Loucy (cell line): ENCODE measurements around the gene VPS13A.

ENCODE experiments used
- H2AFZ ChIP-seq: fragments of 200-600 bp; sonication (generic); 2 replicates; pipeline ENCODE4 v1.6.0; 2016; ENCODE audit warnings: antibody characterized with exemption, mild to moderate bottlenecking, low read length, moderate library complexity
- H3F3A ChIP-seq: fragments of 200-600 bp; 2 replicates; pipeline ENCODE4 v1.6.0; 2016; ENCODE audit warnings: antibody characterized with exemption, low read depth, mild to moderate bottlenecking
- H3K27me3 ChIP-seq: fragments of 200-600 bp; sonication (generic); 2 replicates; pipeline ENCODE4 v1.6.1; 2014; ENCODE audit warnings: low read length, mild to moderate bottlenecking; ENCODE audit not compliant: insufficient read depth, poor library complexity, severe bottlenecking
- H3K36me3 ChIP-seq: fragments of 200-600 bp; sonication (generic); 2 replicates; pipeline ENCODE4 v1.6.1; 2016; ENCODE audit warnings: low read length; ENCODE audit not compliant: insufficient read depth
- H3K4me1 ChIP-seq: fragments of 200-600 bp; sonication (generic); 2 replicates; pipeline ENCODE4 v1.5.1; 2014; ENCODE audit warnings: low read length, mild to moderate bottlenecking; ENCODE audit not compliant: insufficient read depth, poor library complexity, severe bottlenecking
- H3K4me2 ChIP-seq: fragments of 200-600 bp; sonication (generic); 2 replicates; pipeline ENCODE4 v1.6.0; 2014; ENCODE audit warnings: antibody characterized with exemption, low read length, low read depth, mild to moderate bottlenecking; ENCODE audit not compliant: poor library complexity, severe bottlenecking
- H3K4me3 ChIP-seq: fragments of 200-600 bp; sonication (generic); 2 replicates; pipeline ENCODE4 v1.5.1; 2014; ENCODE audit warnings: low read length, mild to moderate bottlenecking, mixed read lengths; ENCODE audit not compliant: poor library complexity, severe bottlenecking
- H3K79me2 ChIP-seq: fragments of 200-600 bp; sonication (generic); 2 replicates; pipeline ENCODE4 v1.6.1; 2014; ENCODE audit warnings: low read length; ENCODE audit not compliant: insufficient read depth
- H3K9ac ChIP-seq: fragments of 200-600 bp; sonication (generic); 2 replicates; pipeline ENCODE4 v1.6.0; 2014; ENCODE audit warnings: mild to moderate bottlenecking, low read depth, low read length, moderate library complexity; ENCODE audit not compliant: poor library complexity, severe bottlenecking
- H3K9me2 ChIP-seq: fragments of 200-600 bp; sonication (generic); replicated peaks from 2 replicates; pipeline ENCODE4 v1.6.1; 2016; ENCODE audit warnings: low read depth, low read length, mixed read lengths
- H3K9me3 ChIP-seq: fragments of 200-600 bp; sonication (generic); 2 replicates; pipeline ENCODE4 v1.6.1; 2014; ENCODE audit warnings: mild to moderate bottlenecking, antibody characterized with exemption, low read length, low read depth; ENCODE audit not compliant: insufficient read depth
- H4K20me1 ChIP-seq: fragments of 200-600 bp; sonication (generic); 2 replicates; pipeline ENCODE4 v1.6.0; 2014; ENCODE audit warnings: antibody characterized with exemption, low read length, mild to moderate bottlenecking; ENCODE audit not compliant: insufficient read depth, poor library complexity, severe bottlenecking
- CTCF ChIP-seq: fragments of 200-600 bp; sonication (generic); conservative IDR thresholded peaks from 2 replicates; pipeline ENCODE4 v1.5.1; 2014; ENCODE audit warnings: mild to moderate bottlenecking, antibody characterized with exemption, low read length
- EZH2phosphoT487 ChIP-seq: fragments of 200-600 bp; IDR thresholded peaks from 2 replicates; pipeline ENCODE4 v1.6.1; 2018; ENCODE audit warnings: antibody characterized with exemption, mild to moderate bottlenecking, moderate library complexity, borderline replicate concordance

The VPS13A gene

GRCh38 chr9:77422969-77423368, 245.6 kb downstream of the VPS13A start:
- H3K4me3 ChIP-seq, result no peak overlapping the region
- TF ChIP-seq EZH2phosphoT487 (no peak), CTCF (no peak)
- no peaks in the 10 kb centered on the region for H4K20me1 ChIP-seq
- no peaks in the 10 kb centered on the region for H3K36me3 ChIP-seq
- no peaks in the 10 kb centered on the region for H3K27me3 ChIP-seq
- H3K9me2 ChIP-seq, result no peaks in the 10 kb centered on the region
- no peak overlapping the region for H2AFZ ChIP-seq
- no peak overlapping the region for H3K4me2 ChIP-seq
- H3F3A ChIP-seq, result no peaks in the 10 kb centered on the region
- H3K9ac ChIP-seq, result no peak overlapping the region
- no peaks in the 10 kb centered on the region for H3K9me3 ChIP-seq
- H3K79me2 ChIP-seq, result no peaks in the 10 kb centered on the region
- H3K4me1 ChIP-seq, result no peaks in the 10 kb centered on the region

- no peak overlapping the region for H2AFZ ChIP-seq
- no peak overlapping the region for H3K4me3 ChIP-seq
- no peaks in the 10 kb centered on the region for H4K20me1 ChIP-seq
- no peaks in the 10 kb centered on the region for H3K27me3 ChIP-seq
- no peak overlapping the region for H3K4me2 ChIP-seq
- H3K36me3 ChIP-seq, result no peaks in the 10 kb centered on the region
- no peaks in the 10 kb centered on the region for H3K79me2 ChIP-seq
- H3K9me3 ChIP-seq, result no peaks in the 10 kb centered on the region
- no peak overlapping the region for H3K9ac ChIP-seq
- peaks cover 4% of the 10 kb centered on the region for H3K4me1 ChIP-seq
- no peaks in the 10 kb centered on the region for H3K9me2 ChIP-seq
- no peak for TF ChIP-seq CTCF
- H3F3A ChIP-seq, result no peaks in the 10 kb centered on the region
These were observed 246.5 kb downstream of the VPS13A start for GRCh38 chr9:77423841-77424240.

GRCh38 chr9:77424993-77425392, 247.7 kb downstream of the VPS13A start:
- Histone ChIP-seq H3K9ac (no peak overlapping the region), H3K4me1 (peaks cover 4% of the 10 kb centered on the region), H3K9me2 (no peaks in the 10 kb centered on the region), H3K4me2 (no peak overlapping the region), H3K27me3 (no peaks in the 10 kb centered on the region), H2AFZ (no peak overlapping the region), H3K4me3 (no peak overlapping the region), H3F3A (no peaks in the 10 kb centered on the region), H3K36me3 (no peaks in the 10 kb centered on the region), H4K20me1 (no peaks in the 10 kb centered on the region), H3K9me3 (no peaks in the 10 kb centered on the region), H3K79me2 (no peaks in the 10 kb centered on the region)
- no peak for TF ChIP-seq EZH2phosphoT487
- no peak for TF ChIP-seq CTCF
